Gastrocnemius medialis (tissue), 4 donors: ENCODE results near the gene DEPDC4.

Experiments used
- POLR2A ChIP-seq, 2 donors: fragments of 450-650 bp; IDR thresholded peaks; one replicate each; pipeline ENCODE4 v1.6.1; 2017; ENCODE audit warnings: antibody characterized with exemption in 2 of 2, mild to moderate bottlenecking in 2 of 2, moderate library complexity in 2 of 2
- TF ChIP-seq, protein P1 (sequence below), 5 experiments: fragments of 450-650 bp in 3 of 5; fragments of 200-600 bp in 2 of 5; sonication (generic) in 2 of 5; IDR thresholded peaks in 4 of 5; conservative IDR thresholded peaks in 1 of 5; 1 replicate in 4 of 5; 2 replicates in 1 of 5; pipeline ENCODE4 v1.5.1; 2016 to 2019; ENCODE audit warnings: antibody characterized with exemption in 5 of 5, mild to moderate bottlenecking in 3 of 5, moderate library complexity in 3 of 5

DNA sequence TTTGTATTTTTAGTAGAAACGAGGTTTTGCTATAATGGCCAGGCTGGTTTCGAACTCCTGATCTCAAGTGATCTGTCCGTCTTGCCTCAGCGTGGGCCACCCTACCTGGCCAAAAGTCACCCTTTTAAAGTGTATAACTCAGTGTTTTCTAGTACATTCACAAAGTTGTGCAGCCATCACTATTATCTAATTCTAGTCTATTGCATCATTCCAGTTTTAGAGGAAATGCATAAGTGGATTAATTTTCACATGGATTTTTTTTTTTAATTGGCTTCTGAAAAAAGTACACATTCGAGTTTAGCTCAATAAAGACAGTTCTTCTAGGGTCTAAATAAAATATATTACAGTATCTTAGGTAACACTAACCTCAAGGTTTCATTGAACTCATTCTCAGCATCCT lies 3.7 kb downstream of the DEPDC4 start:
- TF ChIP-seq, protein P1, sequence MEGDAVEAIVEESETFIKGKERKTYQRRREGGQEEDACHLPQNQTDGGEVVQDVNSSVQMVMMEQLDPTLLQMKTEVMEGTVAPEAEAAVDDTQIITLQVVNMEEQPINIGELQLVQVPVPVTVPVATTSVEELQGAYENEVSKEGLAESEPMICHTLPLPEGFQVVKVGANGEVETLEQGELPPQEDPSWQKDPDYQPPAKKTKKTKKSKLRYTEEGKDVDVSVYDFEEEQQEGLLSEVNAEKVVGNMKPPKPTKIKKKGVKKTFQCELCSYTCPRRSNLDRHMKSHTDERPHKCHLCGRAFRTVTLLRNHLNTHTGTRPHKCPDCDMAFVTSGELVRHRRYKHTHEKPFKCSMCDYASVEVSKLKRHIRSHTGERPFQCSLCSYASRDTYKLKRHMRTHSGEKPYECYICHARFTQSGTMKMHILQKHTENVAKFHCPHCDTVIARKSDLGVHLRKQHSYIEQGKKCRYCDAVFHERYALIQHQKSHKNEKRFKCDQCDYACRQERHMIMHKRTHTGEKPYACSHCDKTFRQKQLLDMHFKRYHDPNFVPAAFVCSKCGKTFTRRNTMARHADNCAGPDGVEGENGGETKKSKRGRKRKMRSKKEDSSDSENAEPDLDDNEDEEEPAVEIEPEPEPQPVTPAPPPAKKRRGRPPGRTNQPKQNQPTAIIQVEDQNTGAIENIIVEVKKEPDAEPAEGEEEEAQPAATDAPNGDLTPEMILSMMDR (IDR thresholded peaks at IDR 0.05 in 4 of 5, conservative IDR thresholded peaks at IDR 0.05 in 1 of 5): no peak
- TF ChIP-seq POLR2A (IDR thresholded peaks at IDR 0.05): no peak
